HepG2 (cell line): ENCODE results near the gene GUSB. TPM values are rescaled to one million over a fixed set of nuclear protein-coding genes. Genes with fewer than 3 reads are reported as not detected.

Experiments
- BHLHE40 ChIP-seq: IDR thresholded peaks from 2 replicates; pipeline ENCODE4 v1.6.1; 2011; ENCODE audit warnings: low read length, improper control_type of control experiment
- GATAD2A ChIP-seq: IDR thresholded peaks from 2 replicates; pipeline ENCODE4 v1.6.1; 2016
- HOXA7 ChIP-seq: sonication (generic); formaldehyde crosslinking; IDR thresholded peaks from 2 replicates; pipeline ENCODE4 v1.8.1; 2022; ENCODE audit warnings: mild to moderate bottlenecking, missing genetic modification reagents, moderate library complexity
- KDM3A ChIP-seq: IDR thresholded peaks from 2 replicates; pipeline ENCODE4 v1.6.1; 2018; ENCODE audit warnings: low read depth, missing compliant biosample characterization
- LCORL ChIP-seq, 2 experiments: fragments of 450-650 bp in 1 of 2; sonication (generic) in 1 of 2; formaldehyde crosslinking in 1 of 2; IDR thresholded peaks; 2 replicates each; pipeline versions ENCODE4 v1.5.0 to v1.6.1; 2017 to 2020; ENCODE audit warnings: antibody characterized with exemption in 1 of 2, missing genetic modification reagents in 1 of 2
- SALL1 ChIP-seq: sonication (generic); formaldehyde crosslinking; IDR thresholded peaks from 2 replicates; pipeline ENCODE4 v1.8.0; 2022; ENCODE audit warnings: mild to moderate bottlenecking, missing genetic modification reagents
- SMC3 ChIP-seq: IDR thresholded peaks from 2 replicates; pipeline ENCODE4 v1.6.1; 2011; ENCODE audit warnings: low read length, improper control_type of control experiment
- SPEN ChIP-seq: sonication (generic); formaldehyde crosslinking; IDR thresholded peaks from 2 replicates; pipeline ENCODE4 v1.5.1; 2020; ENCODE audit warnings: low read depth, mild to moderate bottlenecking, missing genetic modification reagents
- TBX2 ChIP-seq: sonication (generic); formaldehyde crosslinking; IDR thresholded peaks from 2 replicates; pipeline ENCODE4 v1.5.0; 2020; ENCODE audit warnings: missing genetic modification reagents, mild to moderate bottlenecking, borderline replicate concordance
- XRCC5 ChIP-seq: fragments of 200-400 bp; formaldehyde crosslinking; optimal IDR thresholded peaks from 2 replicates; pipeline ENCODE3; 2017; ENCODE audit warnings: mild to moderate bottlenecking, low read length
- ZFX ChIP-seq: sonication (generic); formaldehyde crosslinking; IDR thresholded peaks from 2 replicates; pipeline ENCODE4 v1.4.0; 2020; ENCODE audit warnings: mild to moderate bottlenecking, low read depth, missing genetic modification reagents, moderate library complexity
- ZNF460 ChIP-seq: sonication (generic); formaldehyde crosslinking; IDR thresholded peaks from 2 replicates; pipeline ENCODE4 v1.5.1; 2020; ENCODE audit warnings: missing genetic modification reagents, mild to moderate bottlenecking, borderline replicate concordance
- ZNF775 ChIP-seq: sonication (generic); formaldehyde crosslinking; IDR thresholded peaks from 2 replicates; pipeline ENCODE4 v1.4.0; 2020; ENCODE audit warnings: missing genetic modification reagents, mild to moderate bottlenecking, moderate library complexity, borderline replicate concordance
- ZNF788 ChIP-seq: sonication (generic); formaldehyde crosslinking; IDR thresholded peaks from 2 replicates; pipeline ENCODE4 v1.5.0; 2020; ENCODE audit warnings: mild to moderate bottlenecking, missing genetic modification reagents, borderline replicate concordance
- polyA plus RNA-seq, 8 experiments: library from polyadenylated mRNA; depleted of rRNA in 3 of 8; stranded (reverse) in 7 of 8; unstranded in 1 of 8; fragments of >200 nt; fragmentation: Illumina TruSeq in 4 of 8; extraction: Trizol in 4 of 8; gene quantifications; 2 replicates each; pipeline versions ENCODE4 v1.2.1 to v1.2.3, GENCODE V29; 2011 to 2016; ENCODE audit warnings: low read depth in 4 of 8, missing spikeins in 1 of 8, mixed read lengths in 1 of 8; ENCODE audit not compliant: insufficient read depth in 1 of 8
- total RNA-seq, 5 experiments: library from RNA; depleted of rRNA; stranded (reverse); fragments of >200 nt; fragmentation: Illumina TruSeq; extraction: Trizol; gene quantifications; 2 replicates each; pipeline ENCODE4 v1.2.3, GENCODE V29; 2016; ENCODE audit warnings: low read depth in 1 of 5
- TF ChIP-seq, protein P1 (sequence below): sonication (generic); formaldehyde crosslinking; IDR thresholded peaks from 2 replicates; pipeline ENCODE4 v1.5.0; 2020; ENCODE audit warnings: mild to moderate bottlenecking, missing genetic modification reagents, moderate library complexity
- TF ChIP-seq, protein P2 (sequence below): IDR thresholded peaks from 2 replicates; pipeline ENCODE4 v1.6.1; 2016; ENCODE audit warnings: control low read depth
- TF ChIP-seq, protein P3 (sequence below), 2 experiments: sonication (generic) in 1 of 2; formaldehyde crosslinking in 1 of 2; IDR thresholded peaks; 2 replicates each; pipeline versions ENCODE4 v1.4.0 to v1.6.1; 2018 to 2020; ENCODE audit warnings: missing genetic modification reagents in 2 of 2, borderline replicate concordance in 1 of 2, low read depth in 1 of 2, mild to moderate bottlenecking in 1 of 2, missing biosample characterization in 1 of 2
- TF ChIP-seq, protein P4 (sequence below), 2 experiments: sonication (generic) in 1 of 2; formaldehyde crosslinking in 1 of 2; IDR thresholded peaks; 2 replicates each; pipeline versions ENCODE4 v1.5.1 to v1.6.1; 2011 to 2020; ENCODE audit warnings: borderline replicate concordance in 1 of 2, low read depth in 1 of 2, low read length in 1 of 2, mild to moderate bottlenecking in 1 of 2, missing genetic modification reagents in 1 of 2, moderate library complexity in 1 of 2

GUSB gene
- total and polyA plus RNA-seq, 2 of the 13 experiments (the other 11 are each of a cell fraction or from before 2014, with no cell fraction given): 18.8 to 60.0 TPM

DNA sequence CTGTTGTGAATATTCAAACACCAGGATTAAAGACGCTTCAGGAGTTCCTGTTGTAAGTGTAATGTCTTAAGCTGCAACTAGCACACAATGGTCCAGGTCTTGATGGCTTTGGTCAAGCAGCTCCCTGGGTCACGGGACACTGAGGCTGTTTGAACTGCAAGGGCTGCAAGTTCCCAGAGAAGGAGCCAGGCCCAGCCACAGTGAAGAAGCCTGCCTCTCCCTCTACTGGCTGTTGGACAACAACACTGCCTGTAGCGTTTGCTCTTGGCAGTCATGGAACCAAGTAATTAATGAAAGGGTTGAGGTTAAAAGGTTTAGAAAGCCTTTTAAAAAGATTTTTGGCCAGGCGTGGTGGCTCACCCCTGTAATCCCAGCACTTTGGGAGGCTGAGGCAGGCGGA lies 31.9 kb upstream of the GUSB start (continued):
- TF ChIP-seq, protein P1, sequence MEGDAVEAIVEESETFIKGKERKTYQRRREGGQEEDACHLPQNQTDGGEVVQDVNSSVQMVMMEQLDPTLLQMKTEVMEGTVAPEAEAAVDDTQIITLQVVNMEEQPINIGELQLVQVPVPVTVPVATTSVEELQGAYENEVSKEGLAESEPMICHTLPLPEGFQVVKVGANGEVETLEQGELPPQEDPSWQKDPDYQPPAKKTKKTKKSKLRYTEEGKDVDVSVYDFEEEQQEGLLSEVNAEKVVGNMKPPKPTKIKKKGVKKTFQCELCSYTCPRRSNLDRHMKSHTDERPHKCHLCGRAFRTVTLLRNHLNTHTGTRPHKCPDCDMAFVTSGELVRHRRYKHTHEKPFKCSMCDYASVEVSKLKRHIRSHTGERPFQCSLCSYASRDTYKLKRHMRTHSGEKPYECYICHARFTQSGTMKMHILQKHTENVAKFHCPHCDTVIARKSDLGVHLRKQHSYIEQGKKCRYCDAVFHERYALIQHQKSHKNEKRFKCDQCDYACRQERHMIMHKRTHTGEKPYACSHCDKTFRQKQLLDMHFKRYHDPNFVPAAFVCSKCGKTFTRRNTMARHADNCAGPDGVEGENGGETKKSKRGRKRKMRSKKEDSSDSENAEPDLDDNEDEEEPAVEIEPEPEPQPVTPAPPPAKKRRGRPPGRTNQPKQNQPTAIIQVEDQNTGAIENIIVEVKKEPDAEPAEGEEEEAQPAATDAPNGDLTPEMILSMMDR (CRISPR knock-in tag): peak; percentile 85
- 0 out of 2 replicates have a peak, but pooled peaks have one; percentile 40 for TF ChIP-seq SPEN (CRISPR knock-in tag)
- peak; percentile 65 for TF ChIP-seq ZFX (CRISPR knock-in tag)
- TF ChIP-seq SMC3: peak; percentile 80
- TF ChIP-seq, protein P2, sequence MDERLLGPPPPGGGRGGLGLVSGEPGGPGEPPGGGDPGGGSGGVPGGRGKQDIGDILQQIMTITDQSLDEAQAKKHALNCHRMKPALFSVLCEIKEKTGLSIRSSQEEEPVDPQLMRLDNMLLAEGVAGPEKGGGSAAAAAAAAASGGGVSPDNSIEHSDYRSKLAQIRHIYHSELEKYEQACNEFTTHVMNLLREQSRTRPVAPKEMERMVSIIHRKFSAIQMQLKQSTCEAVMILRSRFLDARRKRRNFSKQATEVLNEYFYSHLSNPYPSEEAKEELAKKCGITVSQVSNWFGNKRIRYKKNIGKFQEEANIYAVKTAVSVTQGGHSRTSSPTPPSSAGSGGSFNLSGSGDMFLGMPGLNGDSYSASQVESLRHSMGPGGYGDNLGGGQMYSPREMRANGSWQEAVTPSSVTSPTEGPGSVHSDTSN (CRISPR knock-in tag): no peak
- TF ChIP-seq, protein P3, sequence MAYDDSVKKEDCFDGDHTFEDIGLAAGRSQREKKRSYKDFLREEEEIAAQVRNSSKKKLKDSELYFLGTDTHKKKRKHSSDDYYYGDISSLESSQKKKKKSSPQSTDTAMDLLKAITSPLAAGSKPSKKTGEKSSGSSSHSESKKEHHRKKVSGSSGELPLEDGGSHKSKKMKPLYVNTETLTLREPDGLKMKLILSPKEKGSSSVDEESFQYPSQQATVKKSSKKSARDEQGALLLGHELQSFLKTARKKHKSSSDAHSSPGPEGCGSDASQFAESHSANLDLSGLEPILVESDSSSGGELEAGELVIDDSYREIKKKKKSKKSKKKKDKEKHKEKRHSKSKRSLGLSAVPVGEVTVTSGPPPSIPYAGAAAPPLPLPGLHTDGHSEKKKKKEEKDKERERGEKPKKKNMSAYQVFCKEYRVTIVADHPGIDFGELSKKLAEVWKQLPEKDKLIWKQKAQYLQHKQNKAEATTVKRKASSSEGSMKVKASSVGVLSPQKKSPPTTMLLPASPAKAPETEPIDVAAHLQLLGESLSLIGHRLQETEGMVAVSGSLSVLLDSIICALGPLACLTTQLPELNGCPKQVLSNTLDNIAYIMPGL (CRISPR knock-in tag; IDR thresholded peaks at IDR 0.05; ENCODE audit: borderline replicate concordance in 1 of 2, low read depth in 1 of 2): 0 out of 4 replicates have a peak, but pooled peaks have one; percentile 20 to 40
- peak; percentile 24; the same call in 1 of the 2 replicates for TF ChIP-seq ZNF788 (CRISPR knock-in tag)
- TF ChIP-seq LCORL (IDR thresholded peaks at IDR 0.05): no peak
- TF ChIP-seq LCORL (CRISPR knock-in tag; IDR thresholded peaks at IDR 0.05): 0 out of 2 replicates have a peak, but pooled peaks have one; percentile 35
- TF ChIP-seq TBX2: peak; percentile 28; the same call in 1 of the 2 replicates
- peak; percentile 49; the same call in 1 of the 2 replicates for TF ChIP-seq SALL1
- 0 out of 2 replicates have a peak, but pooled peaks have one; percentile 40 for TF ChIP-seq KDM3A (CRISPR knock-in tag)
- TF ChIP-seq, protein P4, sequence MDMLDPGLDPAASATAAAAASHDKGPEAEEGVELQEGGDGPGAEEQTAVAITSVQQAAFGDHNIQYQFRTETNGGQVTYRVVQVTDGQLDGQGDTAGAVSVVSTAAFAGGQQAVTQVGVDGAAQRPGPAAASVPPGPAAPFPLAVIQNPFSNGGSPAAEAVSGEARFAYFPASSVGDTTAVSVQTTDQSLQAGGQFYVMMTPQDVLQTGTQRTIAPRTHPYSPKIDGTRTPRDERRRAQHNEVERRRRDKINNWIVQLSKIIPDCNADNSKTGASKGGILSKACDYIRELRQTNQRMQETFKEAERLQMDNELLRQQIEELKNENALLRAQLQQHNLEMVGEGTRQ (IDR thresholded peaks at IDR 0.05; ENCODE audit: low read depth, low read length): no peak
- TF ChIP-seq, protein P4 (CRISPR knock-in tag; IDR thresholded peaks at IDR 0.05; ENCODE audit: borderline replicate concordance): peak; percentile 48; the same call in 1 of the 2 replicates
- TF ChIP-seq HOXA7 (CRISPR knock-in tag): no peak
- peak; percentile 34; the same call in 1 of the 2 replicates for TF ChIP-seq BHLHE40
- TF ChIP-seq XRCC5: peak; percentile 42
- TF ChIP-seq GATAD2A (CRISPR knock-in tag): peak; percentile 29; the same call in 1 of the 2 replicates
- TF ChIP-seq ZNF775 (CRISPR knock-in tag): no peak
- TF ChIP-seq ZNF460: no peak
- TF ChIP-seq, all 625 proteins: peak for 24
